MM.1S (cell line): Measurements from ENCODE around the gene COX4I1.

ENCODE experiments used
- DNase-seq: peaks from one replicate; pipeline ENCODE4 v3.0.0-alpha.2; 2015
- H2AFZ ChIP-seq: fragments of 300-600 bp; sonication (generic); 2 replicates; pipeline ENCODE4 v1.6.0; 2016; ENCODE audit warnings: antibody characterized with exemption, low read length
- H3F3A ChIP-seq: fragments of 300-600 bp; sonication (generic); 2 replicates; pipeline ENCODE4 v1.6.1; 2016; ENCODE audit warnings: mild to moderate bottlenecking, antibody characterized with exemption, low read length, moderate library complexity, mixed read lengths; ENCODE audit not compliant: insufficient read depth
- H3K27ac ChIP-seq: fragments of 300-600 bp; sonication (generic); 2 replicates; pipeline ENCODE4 v1.5.1; 2016; ENCODE audit warnings: mild to moderate bottlenecking, low read length
- H3K27me3 ChIP-seq: fragments of 300-600 bp; sonication (generic); replicated peaks from 2 replicates; pipeline ENCODE4 v1.6.0; 2016; ENCODE audit warnings: low read length; ENCODE audit not compliant: insufficient read depth
- H3K36me3 ChIP-seq: fragments of 300-600 bp; sonication (generic); replicated peaks from 2 replicates; pipeline ENCODE4 v1.6.1; 2016; ENCODE audit warnings: mild to moderate bottlenecking, low read length, mixed read lengths; ENCODE audit not compliant: insufficient read depth
- H3K4me1 ChIP-seq: fragments of 300-600 bp; sonication (generic); 2 replicates; pipeline ENCODE4 v1.6.1; 2016; ENCODE audit warnings: low read length, mixed read lengths
- H3K4me2 ChIP-seq: fragments of 300-600 bp; sonication (generic); 2 replicates; pipeline ENCODE4 v1.6.0; 2016; ENCODE audit warnings: low read depth, low read length
- H3K4me3 ChIP-seq: fragments of 300-600 bp; sonication (generic); 2 replicates; pipeline ENCODE4 v1.5.1; 2016; ENCODE audit warnings: low read length, mixed read lengths
- H3K79me2 ChIP-seq: fragments of 300-600 bp; sonication (generic); 2 replicates; pipeline ENCODE4 v1.6.1; 2016; ENCODE audit warnings: mixed run types, low read length, mixed read lengths
- H3K9ac ChIP-seq: fragments of 300-600 bp; sonication (generic); 2 replicates; pipeline ENCODE4 v1.6.1; 2016; ENCODE audit warnings: low read length, mixed read lengths
- H3K9me2 ChIP-seq: fragments of 300-600 bp; sonication (generic); replicated peaks from 2 replicates; pipeline ENCODE4 v1.6.1; 2016; ENCODE audit warnings: mild to moderate bottlenecking, low read length, mixed read lengths; ENCODE audit not compliant: insufficient read depth
- H3K9me3 ChIP-seq: fragments of 300-600 bp; sonication (generic); replicated peaks from 2 replicates; pipeline ENCODE4 v1.6.1; 2016; ENCODE audit warnings: mild to moderate bottlenecking, low read length, mixed read lengths; ENCODE audit not compliant: insufficient read depth
- H4K20me1 ChIP-seq: fragments of 300-600 bp; sonication (generic); 2 replicates; pipeline ENCODE4 v1.6.1; 2016; ENCODE audit warnings: mild to moderate bottlenecking, low read length, moderate library complexity, mixed read lengths; ENCODE audit not compliant: insufficient read depth
- CTCF ChIP-seq: fragments of 300-600 bp; sonication (generic); IDR thresholded peaks from 2 replicates; pipeline ENCODE4 v1.5.1; 2016; ENCODE audit warnings: antibody characterized with exemption, low read length, mixed read lengths
- EZH2 ChIP-seq: fragments of 300-600 bp; sonication (generic); optimal IDR thresholded peaks from 2 replicates; pipeline ENCODE3; 2017; ENCODE audit warnings: low read depth, mild to moderate bottlenecking, antibody characterized with exemption, low read length, mixed read lengths
- EZH2phosphoT487 ChIP-seq: fragments of 300-600 bp; sonication (generic); IDR thresholded peaks from 2 replicates; pipeline ENCODE4 v1.6.1; 2018; ENCODE audit warnings: antibody characterized with exemption, low read length

COX4I1 gene

GRCh38 chr16:85755929-85756768 lies 43.3 kb upstream of the COX4I1 start:
- TF ChIP-seq CTCF (no peak), EZH2 (no peak), EZH2phosphoT487 (no peak)
- no peak overlapping the region for H3K9ac ChIP-seq
- H3K36me3 ChIP-seq = no peaks in the 10 kb centered on the region
- no peak overlapping the region for H2AFZ ChIP-seq
- no peak overlapping the region for H3K4me3 ChIP-seq
- no peak overlapping the region for H3K27ac ChIP-seq
- peaks cover 37% of the 10 kb centered on the region for H3K27me3 ChIP-seq
- H3K9me2 ChIP-seq = no peaks in the 10 kb centered on the region
- no peaks in the 10 kb centered on the region for H3K4me1 ChIP-seq
- H4K20me1 ChIP-seq = no peaks in the 10 kb centered on the region
- no peak for DNase-seq
- no peak overlapping the region for H3K4me2 ChIP-seq
- H3K79me2 ChIP-seq = no peaks in the 10 kb centered on the region
- no peaks in the 10 kb centered on the region for H3F3A ChIP-seq
- no peaks in the 10 kb centered on the region for H3K9me3 ChIP-seq

GRCh38 chr16:85757341-85757822 lies 42.1 kb upstream of the COX4I1 start:
- Histone ChIP-seq H3K27me3 (peaks cover 25% of the 10 kb centered on the region), H3K4me3 (no peak overlapping the region), H3K4me2 (no peak overlapping the region), H3K9me2 (no peaks in the 10 kb centered on the region), H2AFZ (no peak overlapping the region), H3K27ac (no peak overlapping the region), H4K20me1 (no peaks in the 10 kb centered on the region), H3F3A (no peaks in the 10 kb centered on the region), H3K79me2 (no peaks in the 10 kb centered on the region), H3K9ac (no peak overlapping the region), H3K36me3 (no peaks in the 10 kb centered on the region), H3K9me3 (no peaks in the 10 kb centered on the region), H3K4me1 (no peaks in the 10 kb centered on the region)
- TF ChIP-seq CTCF (no peak), EZH2phosphoT487 (no peak), EZH2 (no peak)
- DNase-seq = no peak

- no peak for DNase-seq
- H3K9me3 ChIP-seq = no peaks in the 10 kb centered on the region
- no peaks in the 10 kb centered on the region for H3K36me3 ChIP-seq
- H3K9ac ChIP-seq = no peak overlapping the region
- no peaks in the 10 kb centered on the region for H4K20me1 ChIP-seq
- H3K9me2 ChIP-seq = no peaks in the 10 kb centered on the region
- H3K27ac ChIP-seq = no peak overlapping the region
- H3K79me2 ChIP-seq = no peaks in the 10 kb centered on the region
- H3K4me1 ChIP-seq = no peaks in the 10 kb centered on the region
- peaks cover 11% of the 10 kb centered on the region for H3K27me3 ChIP-seq
- no peaks in the 10 kb centered on the region for H3F3A ChIP-seq
- no peak overlapping the region for H3K4me2 ChIP-seq
- H3K4me3 ChIP-seq = no peak overlapping the region
- no peak for TF ChIP-seq EZH2phosphoT487
- TF ChIP-seq CTCF = no peak
- no peak for TF ChIP-seq EZH2
- H2AFZ ChIP-seq = no peak overlapping the region
These were observed 40.4 kb upstream of the COX4I1 start for GRCh38 chr16:85759136-85759535.
